ENCODE measurements around the gene MRPS18A.

MRPS18A gene

GRCh38 chr6:43733471-43734293 lies 46.1 kb upstream of the MRPS18A start:
- H3K27me3 ChIP-seq: no peaks in the 10 kb centered on the region
- no peaks in the 10 kb centered on the region for H3K9me3 ChIP-seq
- no peak for TF ChIP-seq CTCF (IDR thresholded peaks at IDR 0.05; ENCODE audit: low read depth, low read length)
- no peak overlapping the region for H3K4me3 ChIP-seq (ENCODE audit: low read depth, low read length)
- no peak for DNase-seq
- no peaks in the 10 kb centered on the region for H3K36me3 ChIP-seq
- H3K4me1 ChIP-seq: no peaks in the 10 kb centered on the region

GRCh38 chr6:43730634-43731033 lies 43.0 kb upstream of the MRPS18A start:
- Histone ChIP-seq H3K4me1 (no peaks in the 10 kb centered on the region), H3K27me3 (no peaks in the 10 kb centered on the region)
- no peak for TF ChIP-seq CTCF (IDR thresholded peaks at IDR 0.05; ENCODE audit: low read depth, low read length)

GRCh38 chr6:43729537-43729936 lies 41.9 kb upstream of the MRPS18A start:
- no peaks in the 10 kb centered on the region for H3K27me3 ChIP-seq
- H3K36me3 ChIP-seq: no peaks in the 10 kb centered on the region
- no peaks in the 10 kb centered on the region for H3K9me3 ChIP-seq
- TF ChIP-seq CTCF (IDR thresholded peaks at IDR 0.05; ENCODE audit: low read depth, low read length): no peak
- H3K4me3 ChIP-seq (ENCODE audit: low read depth, low read length): no peak overlapping the region
- no peak for DNase-seq
- no peaks in the 10 kb centered on the region for H3K4me1 ChIP-seq

More at GRCh38 chr6:43730634-43731033, 43.0 kb upstream of the MRPS18A start:
- no peak overlapping the region for H3K4me3 ChIP-seq (ENCODE audit: low read depth, low read length)
- no peaks in the 10 kb centered on the region for H3K9me3 ChIP-seq
- no peak for DNase-seq
- no peaks in the 10 kb centered on the region for H3K36me3 ChIP-seq

- TF ChIP-seq CTCF (IDR thresholded peaks at IDR 0.05; ENCODE audit: low read depth, low read length): no peak
- no peaks in the 10 kb centered on the region for H3K36me3 ChIP-seq
- no peaks in the 10 kb centered on the region for H3K27me3 ChIP-seq
- H3K9me3 ChIP-seq: no peaks in the 10 kb centered on the region
- no peaks in the 10 kb centered on the region for H3K4me1 ChIP-seq
- DNase-seq: no peak
- H3K4me3 ChIP-seq (ENCODE audit: low read depth, low read length): no peak overlapping the region
Observed at GRCh38 chr6:43728586-43728985, 41.0 kb upstream of the MRPS18A start.

GRCh38 chr6:43727634-43728033 lies 40.0 kb upstream of the MRPS18A start:
- no peak overlapping the region for H3K4me3 ChIP-seq (ENCODE audit: low read depth, low read length)
- no peaks in the 10 kb centered on the region for H3K36me3 ChIP-seq
- no peak for TF ChIP-seq CTCF (IDR thresholded peaks at IDR 0.05; ENCODE audit: low read depth, low read length)
- H3K27me3 ChIP-seq: no peaks in the 10 kb centered on the region
- no peak for DNase-seq
- no peaks in the 10 kb centered on the region for H3K9me3 ChIP-seq
- H3K4me1 ChIP-seq: no peaks in the 10 kb centered on the region
